ENCODE results near the gene VSX1.

- TF ChIP-seq PPARA (CRISPR knock-in tag; IDR thresholded peaks at IDR 0.05; ENCODE audit: borderline replicate concordance) (no peak), ZNF8 (CRISPR knock-in tag; IDR thresholded peaks at IDR 0.05) (no peak), CREB5 (CRISPR knock-in tag; IDR thresholded peaks at IDR 0.05; ENCODE audit: low read depth) (no peak), ZFP30 (CRISPR knock-in tag; IDR thresholded peaks at IDR 0.05) (no peak), PATZ1 (CRISPR knock-in tag; IDR thresholded peaks at IDR 0.05; ENCODE audit: borderline replicate concordance) (no peak), CSDC2 (CRISPR knock-in tag; IDR thresholded peaks at IDR 0.05) (no peak), SNAI2 (CRISPR knock-in tag; IDR thresholded peaks at IDR 0.05) (no peak), TSHZ2 (CRISPR knock-in tag; IDR thresholded peaks at IDR 0.05) (no peak), ZNF565 (CRISPR knock-in tag; conservative IDR thresholded peaks at IDR 0.05; ENCODE audit: low read depth) (no peak), ARNTL (CRISPR knock-in tag; IDR thresholded peaks at IDR 0.05; ENCODE audit: borderline replicate concordance, low read depth) (no peak), ZNF70 (CRISPR knock-in tag; IDR thresholded peaks at IDR 0.05) (no peak), RARB (CRISPR knock-in tag; IDR thresholded peaks at IDR 0.05) (no peak)
- TF ChIP-seq, protein P1, sequence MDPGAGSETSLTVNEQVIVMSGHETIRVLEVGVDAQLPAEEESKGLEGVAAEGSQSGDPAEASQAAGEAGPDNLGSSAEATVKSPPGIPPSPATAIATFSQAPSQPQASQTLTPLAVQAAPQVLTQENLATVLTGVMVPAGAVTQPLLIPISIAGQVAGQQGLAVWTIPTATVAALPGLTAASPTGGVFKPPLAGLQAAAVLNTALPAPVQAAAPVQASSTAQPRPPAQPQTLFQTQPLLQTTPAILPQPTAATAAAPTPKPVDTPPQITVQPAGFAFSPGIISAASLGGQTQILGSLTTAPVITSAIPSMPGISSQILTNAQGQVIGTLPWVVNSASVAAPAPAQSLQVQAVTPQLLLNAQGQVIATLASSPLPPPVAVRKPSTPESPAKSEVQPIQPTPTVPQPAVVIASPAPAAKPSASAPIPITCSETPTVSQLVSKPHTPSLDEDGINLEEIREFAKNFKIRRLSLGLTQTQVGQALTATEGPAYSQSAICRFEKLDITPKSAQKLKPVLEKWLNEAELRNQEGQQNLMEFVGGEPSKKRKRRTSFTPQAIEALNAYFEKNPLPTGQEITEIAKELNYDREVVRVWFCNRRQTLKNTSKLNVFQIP (CRISPR knock-in tag; IDR thresholded peaks at IDR 0.05; ENCODE audit: borderline replicate concordance, low read depth), result no peak
Measured at GRCh38 chr20:25076731-25077609, 5.0 kb downstream of the VSX1 start.

Measured in SK-N-SH treated with all-trans-retinoic acid at 6 μM for 48 hours (cell line).